ENCODE measurements around the gene QSOX1. TPM values are rescaled to one million over a fixed set of nuclear protein-coding genes. Genes with fewer than 3 reads are reported as not detected.

QSOX1 gene
- total RNA-seq, 4 donors from 2014 or later = 65.9 to 124 (median 93.7) TPM

GRCh38 chr1:180195916-180196315 is 41.2 kb downstream of the QSOX1 start:
- Histone ChIP-seq H3K4me1 (no peaks in the 10 kb centered on the region), H3K27me3 (no peaks in the 10 kb centered on the region), H3K9me3 (no peaks in the 10 kb centered on the region), H3K27ac (no peak overlapping the region), H3K36me3 (peaks cover 0 to 47% of the 10 kb centered on the region in 2 donors), H3K4me3 (no peak overlapping the region)
- no peak for ATAC-seq
- DNase-seq = no peak
- intact Hi-C loops (cut with DNase I; ENCODE audit: low total_unique reads) = no loop called here
- in situ Hi-C loops (cut with MboI; ENCODE audit: low sequenced_read_pairs in 4 of 4) = loop anchor here in 3 of 4 donors (25.0 kb wide), 2 partner anchors 109 to 484 kb away; no protein-coding TSS in a partner anchor
- TF ChIP-seq POLR2A (IDR thresholded peaks at IDR 0.05) = no peak

- intact Hi-C loops (cut with DNase I; ENCODE audit: low total_unique reads) = no loop called here
- in situ Hi-C loops (cut with MboI; ENCODE audit: low sequenced_read_pairs in 4 of 4) = loop anchor here in 3 of 4 donors (25.0 kb wide), 2 partner anchors 109 to 484 kb away; no protein-coding TSS in a partner anchor
Observed at GRCh38 chr1:180196436-180197003, 41.9 kb downstream of the QSOX1 start.

GRCh38 chr1:180197231-180197630 is 42.6 kb downstream of the QSOX1 start:
- H3K9me3 ChIP-seq = no peaks in the 10 kb centered on the region
- no peaks in the 10 kb centered on the region for H3K4me1 ChIP-seq
- H3K27me3 ChIP-seq = no peaks in the 10 kb centered on the region
- intact Hi-C loops (cut with DNase I; ENCODE audit: low total_unique reads) = no loop called here
- TF ChIP-seq POLR2A (IDR thresholded peaks at IDR 0.05) = no peak
- no peak for TF ChIP-seq CTCF (IDR thresholded peaks at IDR 0.05 in 4 of 5, conservative IDR thresholded peaks at IDR 0.05 in 1 of 5)
- no peak overlapping the region for H3K4me3 ChIP-seq
- ATAC-seq (no peak), DNase-seq (no peak)
- no peak overlapping the region for H3K27ac ChIP-seq
- H3K36me3 ChIP-seq = peaks cover 0 to 37% of the 10 kb centered on the region in 2 donors
- in situ Hi-C loops (cut with MboI; ENCODE audit: low sequenced_read_pairs in 4 of 4) = loop anchor here in 3 of 4 donors (25.0 kb wide), 2 partner anchors 110 to 485 kb away; no protein-coding TSS in a partner anchor

More at GRCh38 chr1:180196436-180197003, 41.9 kb downstream of the QSOX1 start:
- TF ChIP-seq CTCF (IDR thresholded peaks at IDR 0.05 in 4 of 5, conservative IDR thresholded peaks at IDR 0.05 in 1 of 5) = no peak
- TF ChIP-seq POLR2A (IDR thresholded peaks at IDR 0.05) = no peak
- H3K27me3 ChIP-seq = no peaks in the 10 kb centered on the region
- DNase-seq (no peak), ATAC-seq (no peak)
- no peaks in the 10 kb centered on the region for H3K9me3 ChIP-seq
- no peak overlapping the region for H3K27ac ChIP-seq
- no peak overlapping the region for H3K4me3 ChIP-seq
- H3K4me1 ChIP-seq = no peaks in the 10 kb centered on the region
- peaks cover 0 to 41% of the 10 kb centered on the region in 2 donors for H3K36me3 ChIP-seq

- intact Hi-C loops (cut with DNase I; ENCODE audit: low total_unique reads) = no loop called here
- ATAC-seq = no peak
- peaks cover 0 to 37% of the 10 kb centered on the region in 2 donors for H3K36me3 ChIP-seq
Observed at GRCh38 chr1:180198196-180198595, 43.5 kb downstream of the QSOX1 start.

More at GRCh38 chr1:180198196-180198595, 43.5 kb downstream of the QSOX1 start:
- in situ Hi-C loops (cut with MboI; ENCODE audit: low sequenced_read_pairs in 4 of 4) = loop anchor here in 3 of 4 donors (25.0 kb wide), 2 partner anchors 111 to 486 kb away; no protein-coding TSS in a partner anchor
- Histone ChIP-seq H3K9me3 (no peaks in the 10 kb centered on the region), H3K4me3 (no peak overlapping the region), H3K27me3 (no peaks in the 10 kb centered on the region), H3K27ac (no peak overlapping the region), H3K4me1 (no peaks in the 10 kb centered on the region)
- TF ChIP-seq CTCF (IDR thresholded peaks at IDR 0.05 in 4 of 5, conservative IDR thresholded peaks at IDR 0.05 in 1 of 5) (no peak), POLR2A (IDR thresholded peaks at IDR 0.05) (no peak)
- no peak for DNase-seq
